Activated CD4-positive, alpha-beta T cell treated with anti-CD3 and anti-CD28 coated beads for 48 hours (primary cell): ENCODE data around the gene OFD1.

Source experiments
- DNase-seq: peaks from one replicate; pipeline ENCODE4 v3.0.0-alpha.2; 2020

The OFD1 gene, protein sequence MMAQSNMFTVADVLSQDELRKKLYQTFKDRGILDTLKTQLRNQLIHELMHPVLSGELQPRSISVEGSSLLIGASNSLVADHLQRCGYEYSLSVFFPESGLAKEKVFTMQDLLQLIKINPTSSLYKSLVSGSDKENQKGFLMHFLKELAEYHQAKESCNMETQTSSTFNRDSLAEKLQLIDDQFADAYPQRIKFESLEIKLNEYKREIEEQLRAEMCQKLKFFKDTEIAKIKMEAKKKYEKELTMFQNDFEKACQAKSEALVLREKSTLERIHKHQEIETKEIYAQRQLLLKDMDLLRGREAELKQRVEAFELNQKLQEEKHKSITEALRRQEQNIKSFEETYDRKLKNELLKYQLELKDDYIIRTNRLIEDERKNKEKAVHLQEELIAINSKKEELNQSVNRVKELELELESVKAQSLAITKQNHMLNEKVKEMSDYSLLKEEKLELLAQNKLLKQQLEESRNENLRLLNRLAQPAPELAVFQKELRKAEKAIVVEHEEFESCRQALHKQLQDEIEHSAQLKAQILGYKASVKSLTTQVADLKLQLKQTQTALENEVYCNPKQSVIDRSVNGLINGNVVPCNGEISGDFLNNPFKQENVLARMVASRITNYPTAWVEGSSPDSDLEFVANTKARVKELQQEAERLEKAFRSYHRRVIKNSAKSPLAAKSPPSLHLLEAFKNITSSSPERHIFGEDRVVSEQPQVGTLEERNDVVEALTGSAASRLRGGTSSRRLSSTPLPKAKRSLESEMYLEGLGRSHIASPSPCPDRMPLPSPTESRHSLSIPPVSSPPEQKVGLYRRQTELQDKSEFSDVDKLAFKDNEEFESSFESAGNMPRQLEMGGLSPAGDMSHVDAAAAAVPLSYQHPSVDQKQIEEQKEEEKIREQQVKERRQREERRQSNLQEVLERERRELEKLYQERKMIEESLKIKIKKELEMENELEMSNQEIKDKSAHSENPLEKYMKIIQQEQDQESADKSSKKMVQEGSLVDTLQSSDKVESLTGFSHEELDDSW

DNA sequence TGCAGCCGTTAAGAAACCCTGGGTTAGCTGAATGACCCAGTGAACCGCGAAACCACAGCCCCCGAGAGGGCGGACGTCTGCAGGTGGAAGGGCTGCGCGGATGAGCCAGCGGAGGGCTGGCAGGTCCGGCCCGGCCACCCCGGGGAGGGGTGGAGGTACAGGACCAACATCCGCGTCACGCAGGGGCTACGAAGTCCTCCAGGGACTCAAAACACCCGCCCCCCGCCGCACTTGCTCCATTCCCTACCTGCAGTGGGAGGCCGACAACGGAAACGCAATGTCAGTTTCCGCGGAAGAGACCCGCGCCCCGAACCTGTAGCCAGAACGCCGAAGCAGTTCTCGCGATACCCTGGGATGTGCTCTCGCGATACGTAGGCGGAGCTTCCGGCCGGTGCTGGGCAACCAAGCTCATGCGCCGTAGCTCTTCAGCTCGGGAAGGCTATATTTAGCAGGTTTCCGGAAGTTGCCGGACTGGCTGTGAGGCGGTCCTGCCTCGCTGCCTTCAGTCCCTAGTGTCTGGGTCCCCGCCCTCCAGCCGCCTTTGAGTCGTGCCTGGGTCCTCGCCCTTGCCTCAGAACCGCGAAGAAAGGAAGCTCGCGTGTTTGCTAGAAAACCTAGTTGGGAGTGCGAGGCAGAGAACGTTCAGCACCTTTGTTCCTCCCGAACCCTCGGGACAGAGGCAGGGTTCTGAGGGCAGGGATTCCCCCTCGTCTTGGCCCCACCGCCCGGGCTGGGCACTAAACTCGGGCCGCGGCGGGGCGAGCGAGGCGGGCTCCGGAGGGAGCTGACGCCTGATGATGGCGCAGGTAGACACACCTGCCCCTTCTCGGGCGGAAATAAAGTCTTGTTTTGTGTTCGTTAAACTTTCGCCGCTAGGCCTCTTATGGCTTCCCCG, at the start of gene OFD1, which contains the start of gene TRAPPC2:
Gene OFD1 (plus strand): TSS at position 471 of the 895 bp plus-strand sequence. CDS start 324 bp downstream, at position 795.
Gene TRAPPC2 (minus strand): TSS at position 343 of the 895 bp plus-strand sequence. CDS start 14,657 bp downstream, outside the sequence.
- peak; percentile 90 for DNase-seq

DNA sequence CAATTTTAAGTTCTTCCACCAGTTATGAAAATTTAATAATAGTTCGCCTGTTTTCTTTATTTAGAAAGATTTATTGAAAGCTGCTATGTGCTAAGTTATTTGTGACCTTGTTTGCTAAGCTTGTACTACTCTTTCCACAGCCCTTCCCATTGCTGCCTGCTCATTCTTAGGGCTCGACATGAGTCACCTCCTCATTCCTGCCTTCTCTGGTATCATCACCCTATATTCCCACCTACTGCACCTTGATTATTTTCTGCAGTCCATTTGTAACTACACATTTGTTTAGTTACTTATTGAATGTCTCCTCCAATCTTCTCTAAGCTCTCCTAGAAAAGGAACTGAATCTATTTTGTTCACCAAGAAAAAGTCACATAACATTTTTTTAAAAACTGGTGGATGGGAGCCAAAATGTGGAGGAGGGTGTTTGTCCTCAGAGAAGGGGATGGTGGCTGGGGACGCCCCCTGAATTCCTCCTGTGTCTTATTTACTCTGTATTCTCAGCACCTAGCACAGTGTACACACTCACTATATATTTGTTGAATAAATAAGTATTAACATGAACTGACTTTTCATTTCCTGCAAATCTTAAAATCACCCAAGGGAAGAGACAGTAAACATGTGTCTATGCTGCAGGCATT, 49.3 kb upstream of the OFD1 start:
- no peak for DNase-seq

DNA sequence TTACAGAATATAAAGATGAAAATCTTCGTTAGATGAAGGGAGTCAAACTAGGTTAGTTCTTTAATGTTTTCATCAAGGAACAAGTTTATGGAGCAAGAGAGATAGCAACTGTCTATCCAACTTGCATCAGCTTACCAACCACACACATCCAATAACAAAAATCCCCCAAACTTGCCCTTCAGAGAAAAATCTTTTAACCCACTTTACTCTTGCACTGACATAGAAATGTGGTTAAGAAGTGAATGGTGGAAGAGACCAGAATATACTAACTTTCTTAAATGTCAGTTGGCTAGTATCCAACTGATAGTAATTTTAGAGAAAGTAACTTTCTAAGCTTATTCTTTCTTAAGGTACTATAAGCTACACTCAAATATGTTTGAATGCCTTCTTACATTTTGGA, 47.3 kb upstream of the OFD1 start:
- no peak for DNase-seq

DNA sequence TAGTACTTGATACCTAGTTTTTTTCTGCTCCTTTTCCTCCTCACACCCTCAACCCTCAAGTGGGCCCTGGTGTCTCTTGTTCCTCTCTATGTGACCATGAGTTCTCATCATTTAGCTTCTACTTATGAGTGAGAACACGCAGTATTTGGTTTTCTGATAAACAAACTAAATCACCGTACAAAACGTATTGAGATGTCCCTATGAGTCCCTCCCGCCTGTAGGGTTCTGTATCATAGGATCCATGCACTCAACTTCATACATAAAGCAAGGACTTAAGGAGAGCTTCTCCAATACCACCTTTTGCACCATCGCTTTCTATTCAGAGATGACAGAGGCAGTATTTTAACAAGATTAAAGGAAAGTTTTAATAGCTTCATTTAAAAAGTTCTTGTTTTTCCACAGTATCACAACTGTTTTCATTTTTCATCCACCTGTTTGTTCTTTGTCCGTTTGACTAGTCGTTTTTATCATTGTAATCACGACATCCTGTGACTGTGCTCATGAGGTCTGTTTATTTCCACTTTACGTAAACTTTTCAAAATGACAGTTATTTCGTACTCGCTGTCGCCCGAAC, 46.1 kb upstream of the OFD1 start:
- DNase-seq: no peak

DNA sequence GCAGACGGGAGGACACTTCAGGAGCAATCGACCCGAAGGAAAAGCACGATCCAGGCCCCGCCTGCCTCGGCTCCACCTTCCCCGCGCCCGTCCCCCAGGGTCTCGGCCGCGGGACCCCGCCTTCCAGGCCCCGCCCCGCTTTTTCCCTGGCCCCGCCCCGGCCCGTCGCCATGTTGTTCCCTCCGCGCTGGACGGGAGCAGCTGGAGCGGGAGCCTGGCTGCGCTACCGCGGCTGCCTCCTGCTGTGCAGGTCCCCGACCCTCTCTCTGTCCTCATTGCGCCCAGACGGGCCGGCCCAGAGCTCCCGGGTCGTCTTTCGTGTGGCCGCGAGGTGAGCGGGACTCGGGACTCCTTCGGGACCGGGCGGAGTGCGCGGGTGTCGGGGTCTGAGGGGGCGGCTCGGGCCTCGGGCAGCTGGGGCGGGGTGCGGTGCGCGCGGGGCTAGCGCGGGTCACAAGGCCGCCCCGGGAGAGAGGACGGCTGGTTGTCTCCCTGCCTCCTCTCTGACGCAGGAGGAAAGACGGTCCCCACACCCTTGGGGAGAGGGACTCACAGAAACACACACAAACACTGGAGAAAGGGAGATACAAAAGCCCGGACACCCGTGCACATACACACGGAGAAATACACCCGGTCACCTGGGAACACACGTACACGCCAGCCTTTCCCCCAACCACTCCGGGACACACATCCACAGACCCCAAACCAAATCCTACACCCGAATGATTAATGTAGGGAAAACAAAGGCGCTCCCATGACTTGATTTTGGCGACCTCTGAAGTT, 45.4 kb upstream of the OFD1 start, which contains the start of gene RAB9A:
Gene RAB9A (plus strand): TSS at position 171 of the 783 bp plus-strand sequence. CDS start 19,619 bp downstream, outside the sequence.
- DNase-seq: peak; percentile 87

DNA sequence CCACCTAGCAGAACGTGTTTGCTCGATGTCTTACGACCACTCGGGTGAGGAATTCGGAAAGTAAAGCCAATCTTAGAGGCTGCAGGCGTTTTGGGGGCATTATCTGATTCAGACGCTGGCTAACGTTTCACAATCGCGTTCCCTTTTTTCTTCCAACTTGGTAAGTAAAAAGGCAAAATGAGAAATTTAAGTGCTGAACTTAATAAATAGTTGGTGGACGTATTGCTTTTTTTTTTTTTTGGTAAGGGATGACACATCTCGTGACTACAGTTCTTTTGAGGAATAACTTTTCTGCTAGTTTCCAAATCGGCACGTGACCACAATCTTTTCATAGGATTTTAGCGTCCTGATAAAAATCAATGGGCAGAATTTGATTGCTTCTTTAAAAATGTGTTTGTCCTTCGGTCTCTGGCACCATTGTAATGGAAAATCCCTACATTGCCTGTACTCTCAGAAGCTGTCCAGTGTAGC, 44.8 kb upstream of the OFD1 start:
- DNase-seq: no peak

DNA sequence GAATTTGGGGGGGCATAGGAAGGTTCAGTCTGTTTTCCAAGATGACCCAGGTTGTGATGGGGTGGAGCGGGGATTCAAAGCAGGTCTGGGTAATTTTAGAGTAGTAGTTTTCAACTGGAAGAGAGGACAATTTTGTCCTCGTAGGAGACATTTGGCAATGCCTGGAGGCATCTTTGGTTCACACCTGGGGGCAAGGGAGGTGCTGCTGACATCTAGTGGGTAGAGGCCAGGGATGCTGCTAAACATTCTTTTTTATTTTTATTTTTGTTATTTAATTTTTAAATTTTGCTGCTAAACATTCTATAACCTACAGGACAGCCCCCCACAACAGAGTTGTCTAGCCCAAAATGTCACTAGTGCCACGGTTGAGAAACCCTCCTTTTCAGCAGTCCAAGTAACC, 43.7 kb upstream of the OFD1 start:
- DNase-seq: peak; percentile 11

DNA sequence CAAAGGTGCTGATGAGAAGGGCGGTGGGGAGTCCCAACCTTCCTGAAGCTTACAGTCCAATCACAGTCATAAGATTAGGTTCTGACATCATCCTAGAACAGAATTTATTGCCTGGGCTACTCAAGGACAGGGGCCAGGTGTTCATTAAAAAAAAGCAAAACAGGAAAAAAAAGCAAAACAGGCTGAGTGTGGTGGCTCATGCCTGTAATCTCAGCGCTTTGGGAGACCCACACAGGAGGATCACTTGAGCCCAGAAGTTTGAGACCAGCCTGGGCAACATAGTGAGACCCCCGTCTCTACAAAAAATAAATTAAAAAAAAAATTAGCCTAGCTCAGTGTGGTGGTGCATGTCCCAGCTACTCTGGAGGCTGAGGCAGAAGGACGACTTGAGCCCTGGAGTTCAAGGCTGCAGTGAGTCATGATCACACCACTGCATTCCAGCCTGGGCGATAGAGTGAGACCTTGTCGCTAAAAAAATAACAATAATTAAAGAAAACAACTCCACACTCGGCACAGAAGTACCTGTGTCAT, 42.6 kb upstream of the OFD1 start:
- no peak for DNase-seq

DNA sequence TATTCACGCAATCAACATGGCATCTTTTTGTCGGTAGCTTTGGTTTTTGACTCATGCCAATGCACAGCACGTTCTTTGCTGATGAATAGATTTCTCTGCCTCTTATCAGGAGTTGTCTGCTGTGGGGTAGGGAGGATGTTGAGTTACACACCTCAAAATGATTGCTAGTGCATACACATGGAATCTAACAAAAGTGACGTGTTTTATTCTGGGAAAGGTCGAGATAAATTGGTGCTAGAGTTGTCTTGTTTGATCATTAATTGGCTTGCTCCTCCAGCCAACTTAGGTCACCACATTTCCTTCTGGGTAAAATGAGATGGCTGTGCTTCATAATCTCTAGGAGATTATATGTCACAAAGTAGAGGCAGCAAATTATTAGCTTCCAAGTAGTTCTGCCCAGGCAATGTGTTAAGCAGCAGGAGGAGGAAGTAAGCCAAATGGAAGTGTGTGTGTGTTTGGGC, 41.7 kb upstream of the OFD1 start:
- no peak for DNase-seq

DNA sequence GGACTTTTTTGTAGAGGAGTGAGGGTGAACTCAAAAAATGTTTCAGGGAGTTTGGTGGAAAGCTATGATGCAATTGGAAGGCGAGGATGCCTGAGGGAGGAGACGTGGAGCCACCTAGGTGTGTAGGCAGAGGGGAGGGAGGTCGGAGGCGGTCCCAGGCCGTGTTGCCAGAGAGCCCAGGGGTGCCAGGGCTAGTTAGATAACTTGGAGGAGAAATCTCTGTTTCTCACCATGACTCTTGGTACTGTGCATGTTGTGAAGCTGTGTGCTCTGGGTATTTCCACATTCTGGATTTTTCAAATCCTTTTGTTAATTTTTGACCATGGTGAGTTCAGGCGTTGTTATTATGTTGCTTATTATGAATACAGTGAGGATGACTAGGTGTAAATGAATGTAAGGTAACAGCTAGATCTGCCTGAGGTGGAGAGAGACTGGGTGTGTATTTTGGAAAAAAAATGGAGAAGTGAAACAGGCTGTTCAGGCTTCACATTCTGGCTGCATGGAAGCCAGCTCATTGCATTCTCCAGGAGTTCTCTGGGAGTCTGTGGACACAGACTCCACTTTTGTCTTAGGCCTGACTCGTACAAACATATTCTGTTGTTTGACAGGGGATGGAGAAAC, 41.1 kb upstream of the OFD1 start:
- DNase-seq: no peak

DNA sequence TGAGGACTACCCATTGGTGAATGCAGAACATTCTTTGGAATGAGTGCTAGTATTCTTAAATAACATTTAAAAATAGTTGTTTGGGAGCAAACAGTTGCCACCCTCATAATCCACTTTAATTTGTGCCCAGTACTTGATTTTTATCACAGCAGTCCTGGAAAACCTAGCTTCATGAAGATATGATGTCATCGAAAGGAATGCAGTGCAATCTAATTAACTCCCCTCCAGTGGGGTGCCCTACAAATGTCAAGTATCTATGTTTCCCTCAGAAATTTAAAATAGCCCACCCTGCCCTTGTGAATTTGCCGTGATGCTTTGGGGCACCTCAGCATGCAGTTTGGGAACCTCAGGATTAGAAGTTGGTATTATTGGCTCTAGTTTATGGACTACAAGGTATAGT, 40.2 kb upstream of the OFD1 start:
- DNase-seq: no peak

DNA sequence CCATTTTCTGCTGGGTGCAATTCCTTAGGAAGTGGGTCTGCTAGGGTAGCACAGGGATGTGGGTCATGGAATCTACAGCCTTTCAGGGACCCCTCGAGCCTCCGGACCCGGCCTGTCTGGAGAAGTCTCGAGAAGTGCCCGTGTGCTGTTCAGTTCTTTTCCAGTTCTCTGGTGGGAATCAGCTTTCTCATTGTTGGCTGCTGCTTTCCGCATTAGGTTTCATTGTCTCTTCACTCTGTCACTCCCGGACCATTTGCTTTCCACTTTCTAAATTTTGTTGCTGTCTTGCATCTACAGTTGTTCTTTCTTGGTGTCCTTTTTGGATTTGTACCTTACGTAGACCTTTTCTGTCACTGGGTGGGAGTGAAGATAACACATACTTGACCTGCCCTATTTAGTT, 39.6 kb upstream of the OFD1 start:
- DNase-seq: no peak

DNA sequence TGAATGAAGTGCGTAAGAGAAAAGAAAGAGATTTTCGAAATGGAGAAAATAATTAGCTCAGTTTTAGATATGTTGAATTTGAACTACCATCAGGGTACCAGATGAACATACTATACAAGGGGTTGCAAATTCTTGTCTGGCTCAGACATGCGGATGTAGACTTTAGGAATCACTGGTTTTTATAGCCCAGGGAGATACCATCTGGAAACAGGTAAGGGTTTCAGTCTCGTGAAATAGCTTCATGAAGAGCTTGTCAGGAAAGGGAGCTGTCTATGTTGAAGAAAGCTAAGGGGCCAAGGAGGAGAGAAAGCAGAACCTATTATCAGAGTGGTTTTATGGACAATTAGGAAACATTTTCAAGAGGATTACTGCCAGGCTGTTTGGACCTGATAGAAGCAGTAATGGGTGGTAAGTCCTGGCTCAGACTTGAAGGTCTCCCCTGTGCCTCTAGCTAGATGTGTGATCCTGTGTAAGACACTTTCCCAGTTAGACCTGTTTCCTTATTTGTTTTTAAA, 38.9 kb upstream of the OFD1 start:
- DNase-seq: no peak

DNA sequence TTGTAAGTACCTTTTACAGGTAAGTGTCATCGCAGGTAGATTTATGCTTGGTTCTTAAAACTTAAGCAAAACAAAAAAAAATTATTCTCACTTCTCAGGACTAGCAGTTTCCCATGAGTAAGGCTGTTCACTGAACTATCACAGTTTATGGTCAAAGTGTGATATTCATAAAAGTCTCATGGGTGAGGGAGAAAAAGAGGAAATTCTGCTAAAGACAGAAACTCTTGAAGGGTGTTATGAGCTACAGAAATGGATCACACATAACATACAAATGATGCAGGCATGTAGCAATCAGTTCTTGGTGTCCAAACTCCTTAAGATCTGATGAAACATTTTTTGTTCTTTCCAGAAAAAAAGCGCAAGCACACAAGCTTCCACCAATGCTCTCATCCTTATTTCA, 37.1 kb upstream of the OFD1 start:
- no peak for DNase-seq

DNA sequence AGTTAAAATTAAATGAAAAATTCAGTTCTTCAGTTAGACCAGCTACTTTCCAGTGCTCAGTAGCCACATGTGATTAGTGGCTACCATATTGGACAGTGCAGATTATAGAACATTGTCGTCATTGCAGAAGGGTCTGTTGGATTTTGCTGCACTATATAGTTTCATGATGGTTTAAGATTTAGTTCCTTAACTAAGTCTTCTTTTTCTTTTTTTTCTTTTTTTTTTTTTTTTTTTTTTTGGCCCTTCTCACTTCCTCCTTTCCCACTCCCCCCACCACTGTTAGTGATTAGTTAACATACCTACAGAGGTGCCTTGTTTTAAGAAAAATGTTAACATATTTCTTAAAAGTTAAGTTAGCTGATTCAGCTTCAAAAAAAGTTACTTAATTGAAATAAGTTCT, 36.6 kb upstream of the OFD1 start:
- no peak for DNase-seq

DNA sequence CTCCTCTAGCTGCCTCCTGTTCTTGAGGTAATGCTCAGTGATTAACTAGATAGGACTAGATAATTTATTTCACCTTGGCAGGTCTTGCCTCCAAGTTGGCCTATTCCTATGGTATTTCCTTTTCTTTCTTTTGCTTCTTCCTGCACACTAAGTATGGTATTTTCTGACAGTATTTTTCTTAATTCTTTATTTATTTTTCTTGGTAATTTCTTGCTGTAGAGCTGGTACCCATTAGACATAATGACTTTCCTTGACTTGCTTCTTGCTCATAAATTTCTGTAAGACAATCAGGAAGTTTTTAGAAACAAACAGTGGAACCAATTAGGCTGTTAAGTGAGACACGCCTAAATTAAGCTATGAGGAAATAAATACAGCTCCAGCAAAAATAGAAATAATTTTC, 36.1 kb upstream of the OFD1 start:
- no peak for DNase-seq

DNA sequence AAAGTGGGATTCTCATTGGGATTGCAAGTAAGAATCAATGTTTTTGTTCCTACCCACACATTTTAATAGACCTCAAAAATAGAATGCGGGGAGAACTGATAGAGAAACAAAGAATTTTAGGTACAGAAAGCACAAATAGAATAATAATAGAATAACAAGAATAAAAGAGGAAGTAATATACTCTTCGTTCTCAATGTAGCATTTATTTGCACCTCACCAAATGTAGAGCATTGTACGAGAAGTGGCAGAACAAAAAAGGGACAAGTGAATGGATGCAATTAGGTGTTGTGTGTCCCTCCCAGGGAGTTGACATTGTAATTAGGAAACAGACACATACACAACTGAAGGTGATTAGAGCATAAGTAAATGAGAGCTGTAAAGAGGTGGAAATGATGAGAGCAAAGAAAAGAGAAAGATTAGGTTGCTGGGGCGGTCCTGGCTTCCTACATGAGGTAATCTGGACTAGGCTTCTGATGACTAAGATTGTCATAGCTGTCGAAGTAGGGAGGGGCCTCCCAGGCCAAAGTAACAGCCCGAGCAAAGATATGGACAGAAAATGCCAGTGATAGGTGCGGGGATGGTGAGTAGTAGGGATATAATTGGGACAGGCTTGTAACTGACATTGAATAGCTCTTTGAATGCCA, 35.2 kb upstream of the OFD1 start:
- DNase-seq: no peak

DNA sequence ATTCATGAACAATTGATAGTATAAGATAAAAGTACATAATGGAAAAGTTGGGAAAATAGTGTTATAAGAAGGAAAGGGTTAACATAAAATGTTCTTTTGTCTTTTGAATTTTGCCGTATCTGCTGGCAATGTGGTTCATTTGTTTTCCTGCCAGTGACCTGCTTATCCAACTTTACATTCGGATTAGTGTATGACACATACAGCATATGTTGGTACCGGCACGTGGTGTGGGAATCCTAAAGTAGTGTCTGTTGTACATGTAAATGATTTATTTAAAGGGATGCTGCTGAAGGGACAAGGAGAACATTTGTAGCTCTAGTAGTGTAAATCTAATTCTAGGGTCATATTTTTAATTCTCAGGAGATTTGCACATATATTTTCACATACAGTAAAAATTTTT, 34.2 kb upstream of the OFD1 start:
- DNase-seq: no peak
